Gastroesophageal sphincter (tissue), 3 donors: Measurements from ENCODE around the gene RBM19.

ENCODE experiments used
- CTCF ChIP-seq, 4 experiments: fragments of 200-600 bp in 2 of 4; fragments of 450-650 bp in 2 of 4; sonication (generic) in 1 of 4; IDR thresholded peaks; one replicate each; pipeline ENCODE4 v1.5.1; 2017 to 2019; ENCODE audit warnings: antibody characterized with exemption in 4 of 4, mild to moderate bottlenecking in 2 of 4, moderate library complexity in 2 of 4
- POLR2AphosphoS5 ChIP-seq: sonication (generic); formaldehyde crosslinking; IDR thresholded peaks from one replicate; pipeline ENCODE4 v1.6.1; 2017; ENCODE audit warnings: antibody characterized with exemption

- TF ChIP-seq CTCF (IDR thresholded peaks at IDR 0.05) (no peak), POLR2AphosphoS5 (no peak)
Observed at GRCh38 chr12:113854385-113855142, 111.6 kb downstream of the RBM19 start.
